GM19351 (cell line): Measurements from ENCODE around the gene ZNF652.
"Not testable (repeated sequence)": the region's sequence is repeated elsewhere in the genome, so short reads cannot be mapped to it uniquely, and the experiment has no call there.

Source experiments
- ATAC-seq: cut with Tn5 transposase; IDR thresholded peaks from one replicate; pipeline ENCODE4 v1.9.1; 2021; ENCODE audit warnings: mild to moderate bottlenecking, moderate library complexity; ENCODE audit not compliant: unreplicated experiment

Gene ZNF652

GRCh38 chr17:49387498-49388289 is 25.6 kb upstream of the ZNF652 start:
- no peak for ATAC-seq

DNA sequence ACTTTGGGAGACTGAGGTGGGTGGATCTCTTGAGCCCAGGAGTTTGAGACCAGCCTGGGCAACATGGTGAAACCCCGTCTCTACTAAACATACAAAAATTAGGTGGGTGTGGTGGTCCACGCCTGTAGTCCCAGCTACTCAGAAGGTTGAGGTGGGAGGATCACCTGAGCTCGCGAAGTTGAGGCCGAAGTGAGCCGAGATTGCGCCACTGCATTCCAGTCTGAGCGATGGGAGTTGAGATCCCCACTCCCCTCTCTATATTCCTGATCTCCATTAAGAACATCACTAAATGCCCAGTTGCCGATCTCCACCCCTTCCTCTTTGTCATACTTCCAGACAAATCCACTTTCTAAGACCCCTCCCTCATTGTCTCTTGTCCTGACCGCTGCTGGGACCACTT is 24.3 kb upstream of the ZNF652 start:
- no peak for ATAC-seq

GRCh38 chr17:49384951-49385350 is 22.9 kb upstream of the ZNF652 start:
- no peak for ATAC-seq

- no peak for ATAC-seq
Observed at GRCh38 chr17:49383060-49383459, 21.0 kb upstream of the ZNF652 start.

GRCh38 chr17:49382556-49382955 is 20.5 kb upstream of the ZNF652 start:
- no peak for ATAC-seq

DNA sequence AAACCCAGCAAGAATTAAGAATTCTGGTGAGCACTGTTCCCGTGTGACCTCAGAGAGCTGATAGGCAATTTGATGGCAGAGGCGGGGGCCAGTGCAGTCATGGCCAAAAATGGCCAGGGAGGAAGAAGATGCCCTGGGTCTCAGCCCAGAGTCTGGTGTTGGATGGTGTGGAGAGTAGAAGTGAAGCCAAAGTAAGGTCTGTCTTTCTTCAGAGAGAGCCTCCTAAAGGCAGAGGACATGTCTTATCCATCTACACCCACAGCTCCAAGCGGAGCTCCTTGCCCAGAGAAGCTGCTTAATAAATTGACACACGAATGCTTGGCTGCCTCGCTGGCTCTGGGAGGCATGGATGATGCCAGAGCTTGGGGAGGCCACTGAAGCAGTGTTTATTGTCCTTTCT is 19.7 kb upstream of the ZNF652 start:
- ATAC-seq = no peak

DNA sequence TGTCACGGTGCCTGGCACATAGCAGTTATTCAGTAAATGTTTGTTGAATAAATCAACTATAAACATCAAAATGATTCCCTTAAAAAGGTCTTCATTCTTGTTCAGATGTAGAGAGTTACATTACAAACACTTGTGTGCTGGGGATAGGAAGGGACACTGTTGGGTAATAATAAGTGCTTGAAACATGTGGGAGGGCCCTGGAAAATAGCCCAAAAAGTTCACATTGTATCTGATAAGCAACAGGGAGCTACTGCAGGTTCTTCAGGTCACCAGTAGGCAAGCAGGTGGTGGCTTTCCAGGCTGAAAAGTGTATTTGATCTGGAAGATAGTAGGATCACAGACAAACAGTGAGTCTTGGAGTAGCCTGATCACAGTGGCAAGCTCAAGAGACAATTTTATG is 19.0 kb upstream of the ZNF652 start:
- no peak for ATAC-seq

DNA sequence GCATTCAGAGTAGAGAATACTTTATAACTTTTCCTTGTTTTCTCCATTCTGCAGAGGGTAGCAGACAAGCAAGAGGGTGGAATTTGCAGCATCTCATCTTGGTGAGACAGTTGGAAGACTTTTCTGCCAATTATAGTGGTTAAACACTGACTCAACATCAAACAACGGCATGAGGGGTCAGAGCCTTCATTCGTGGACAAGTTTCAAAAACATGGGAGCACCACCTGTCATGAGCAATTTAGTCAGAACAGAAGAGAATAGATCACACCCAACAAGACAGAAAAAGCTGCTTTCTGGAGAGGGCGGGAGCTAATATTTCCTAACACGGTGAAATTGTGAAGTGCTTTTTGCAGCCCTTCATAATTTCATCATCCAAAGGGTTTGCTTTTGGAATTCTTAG is 17.9 kb upstream of the ZNF652 start:
- ATAC-seq = no peak

- ATAC-seq = no peak
Observed at GRCh38 chr17:49378311-49378710, 16.3 kb upstream of the ZNF652 start.

- no peak for ATAC-seq
Observed at GRCh38 chr17:49375544-49375943, 13.5 kb upstream of the ZNF652 start.

- ATAC-seq = no peak
Observed at GRCh38 chr17:49373115-49373514, 11.1 kb upstream of the ZNF652 start.

DNA sequence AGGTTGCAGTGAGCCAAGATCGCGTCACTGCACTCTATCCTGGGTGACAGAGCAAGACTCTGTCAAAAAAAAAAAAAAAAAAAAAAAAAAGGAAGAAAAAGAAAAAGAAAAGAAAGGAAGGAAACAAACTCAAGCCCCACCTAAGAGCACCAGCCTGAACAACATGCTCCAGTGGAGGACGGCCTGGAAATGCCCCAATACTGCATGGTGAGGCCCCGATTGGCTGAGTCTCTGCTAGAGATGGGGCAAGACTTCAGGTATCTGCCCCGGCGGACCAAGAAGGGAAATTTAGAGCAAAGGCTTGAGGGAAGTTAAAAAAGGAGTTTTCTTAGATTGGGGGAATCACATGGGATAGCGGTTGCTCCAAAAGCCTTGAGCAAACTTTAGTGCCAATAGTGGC is 10.4 kb upstream of the ZNF652 start:
- no peak for ATAC-seq

DNA sequence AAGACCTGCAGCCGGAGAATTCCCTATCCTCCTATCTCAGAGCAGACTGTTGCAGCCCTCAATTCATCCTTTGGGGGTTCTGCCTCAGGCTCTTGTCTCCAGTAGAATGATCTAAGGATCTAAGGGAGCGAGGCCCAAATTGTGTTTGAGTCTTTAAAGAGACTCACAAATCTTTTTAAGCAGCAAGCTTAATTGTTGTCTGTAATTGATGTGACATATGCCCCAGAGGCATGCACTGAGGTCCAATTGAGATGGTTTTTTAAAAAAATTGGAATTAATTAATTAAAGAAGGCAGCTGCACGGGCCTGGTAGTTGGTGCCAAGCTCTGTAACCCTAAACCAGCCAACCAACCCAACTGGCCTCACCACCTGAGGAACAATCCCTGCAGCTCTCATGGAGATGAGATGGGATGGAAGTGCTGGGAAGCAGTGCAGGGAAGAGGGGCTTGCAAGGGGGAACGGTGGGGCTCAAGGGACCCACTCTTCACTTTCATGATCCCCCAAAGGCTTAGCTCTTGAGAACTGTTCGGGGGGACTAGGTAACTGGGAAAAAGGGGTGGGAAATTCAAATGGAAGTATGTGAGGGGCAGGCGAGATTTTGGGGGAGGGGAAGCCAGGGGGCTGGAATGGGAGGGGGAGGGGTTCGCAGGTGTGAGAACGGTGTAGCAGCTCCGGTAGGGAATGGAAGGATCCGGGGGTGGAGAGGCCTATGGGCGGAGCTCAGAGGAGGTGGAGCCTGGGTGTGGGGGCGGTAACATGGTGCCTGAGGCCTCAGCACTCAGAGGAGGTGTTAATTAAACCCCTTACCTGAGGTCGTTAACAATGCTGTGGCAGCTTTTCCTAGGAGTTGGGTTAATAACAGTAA is 9.2 kb upstream of the ZNF652 start:
- no peak for ATAC-seq

DNA sequence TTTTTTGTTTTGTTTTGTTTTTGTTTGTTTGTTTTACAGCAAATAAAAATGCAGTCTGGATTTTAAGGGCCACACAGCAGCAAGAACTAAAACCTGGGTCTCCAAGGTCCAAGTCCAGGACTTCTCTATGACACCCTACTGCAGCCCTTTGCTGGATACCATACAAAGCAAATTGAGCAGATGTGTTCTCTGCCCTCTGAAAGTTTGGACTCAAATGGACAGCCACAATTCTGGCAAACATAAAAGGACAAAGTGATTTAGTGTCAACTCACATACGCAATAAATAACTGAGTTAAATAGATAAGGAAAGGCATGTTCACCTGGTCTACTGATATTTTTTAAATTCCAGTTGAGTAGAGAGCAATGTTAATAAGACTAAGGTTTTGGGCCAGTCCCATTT is 7.7 kb upstream of the ZNF652 start:
- no peak for ATAC-seq

GRCh38 chr17:49369089-49369488 is 7.0 kb upstream of the ZNF652 start:
- ATAC-seq = no peak

DNA sequence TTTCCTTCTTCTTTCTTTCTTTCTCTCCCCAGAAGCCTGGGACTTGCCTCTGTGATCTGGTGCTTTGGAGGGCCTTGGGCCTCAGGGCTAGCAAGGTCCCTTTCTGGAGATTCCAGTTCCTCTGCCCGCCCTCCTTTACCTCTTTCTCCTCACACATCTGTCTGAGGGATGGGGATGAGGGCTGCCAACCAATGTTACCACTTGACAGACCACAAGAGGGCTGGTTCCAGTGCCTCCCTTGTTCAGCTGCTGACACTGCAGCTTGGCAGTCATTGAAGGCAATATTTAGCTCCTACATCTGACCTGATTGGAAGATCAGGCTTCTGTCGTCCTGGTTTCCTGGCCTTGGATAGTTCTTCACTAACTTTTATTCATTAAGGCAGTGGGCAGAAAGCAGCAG is 3.6 kb upstream of the ZNF652 start:
- no peak for ATAC-seq

DNA sequence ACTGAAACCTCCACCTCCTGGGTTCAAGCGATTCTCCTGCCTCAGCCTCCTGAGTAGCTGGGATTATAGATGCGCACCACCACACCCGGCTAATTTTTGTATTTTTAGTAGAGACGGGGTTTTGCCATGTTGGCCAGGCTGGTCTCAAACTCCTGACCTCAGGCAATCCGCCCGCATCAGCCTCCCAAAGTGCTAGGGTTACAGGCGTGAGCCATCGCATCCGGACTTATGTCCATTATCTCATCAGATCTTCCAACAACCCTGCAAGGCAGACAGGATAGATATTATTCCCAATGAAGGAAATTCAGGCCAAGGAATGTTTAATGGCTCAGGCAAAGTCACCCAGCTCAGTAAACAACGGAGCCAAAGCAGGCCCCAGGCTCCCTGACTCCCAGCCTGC is 3.1 kb upstream of the ZNF652 start:
- ATAC-seq = not testable (repeated sequence)

GRCh38 chr17:49364119-49364518 is 2.1 kb upstream of the ZNF652 start:
- ATAC-seq = no peak

GRCh38 chr17:49363251-49363650 is 1.2 kb upstream of the ZNF652 start:
- ATAC-seq = no peak

GRCh38 chr17:49362723-49363117 is 670 bp upstream of the ZNF652 start:
- no peak for ATAC-seq

- peak; percentile 25 for ATAC-seq
Observed at GRCh38 chr17:49361129-49361901, 735 bp downstream of the ZNF652 start.

DNA sequence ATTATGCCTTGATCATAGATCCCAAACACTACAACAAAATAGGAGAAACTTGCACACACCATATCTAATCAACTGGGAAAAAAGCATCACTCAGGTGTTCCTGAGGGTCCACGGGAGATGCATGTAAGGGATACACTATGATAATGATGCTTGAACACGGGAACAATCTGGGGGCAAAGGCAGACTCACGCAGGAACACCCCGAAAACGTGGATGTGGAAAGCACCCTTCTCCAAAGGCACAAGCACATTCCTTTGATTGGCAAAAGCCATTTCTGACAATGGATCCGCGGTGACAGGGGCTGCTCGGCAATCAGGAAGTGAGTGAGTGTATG is 1.3 kb downstream of the ZNF652 start:
- ATAC-seq = no peak
